GM19099 (cell line): ENCODE results near the gene TM6SF1.

Source experiments
- POLR2A ChIP-seq: IDR thresholded peaks from 3 replicates; pipeline ENCODE4 v1.6.1; 2011; ENCODE audit warnings: low read depth; ENCODE audit not compliant: insufficient read length; ENCODE audit errors: extremely low read depth

Gene TM6SF1

DNA sequence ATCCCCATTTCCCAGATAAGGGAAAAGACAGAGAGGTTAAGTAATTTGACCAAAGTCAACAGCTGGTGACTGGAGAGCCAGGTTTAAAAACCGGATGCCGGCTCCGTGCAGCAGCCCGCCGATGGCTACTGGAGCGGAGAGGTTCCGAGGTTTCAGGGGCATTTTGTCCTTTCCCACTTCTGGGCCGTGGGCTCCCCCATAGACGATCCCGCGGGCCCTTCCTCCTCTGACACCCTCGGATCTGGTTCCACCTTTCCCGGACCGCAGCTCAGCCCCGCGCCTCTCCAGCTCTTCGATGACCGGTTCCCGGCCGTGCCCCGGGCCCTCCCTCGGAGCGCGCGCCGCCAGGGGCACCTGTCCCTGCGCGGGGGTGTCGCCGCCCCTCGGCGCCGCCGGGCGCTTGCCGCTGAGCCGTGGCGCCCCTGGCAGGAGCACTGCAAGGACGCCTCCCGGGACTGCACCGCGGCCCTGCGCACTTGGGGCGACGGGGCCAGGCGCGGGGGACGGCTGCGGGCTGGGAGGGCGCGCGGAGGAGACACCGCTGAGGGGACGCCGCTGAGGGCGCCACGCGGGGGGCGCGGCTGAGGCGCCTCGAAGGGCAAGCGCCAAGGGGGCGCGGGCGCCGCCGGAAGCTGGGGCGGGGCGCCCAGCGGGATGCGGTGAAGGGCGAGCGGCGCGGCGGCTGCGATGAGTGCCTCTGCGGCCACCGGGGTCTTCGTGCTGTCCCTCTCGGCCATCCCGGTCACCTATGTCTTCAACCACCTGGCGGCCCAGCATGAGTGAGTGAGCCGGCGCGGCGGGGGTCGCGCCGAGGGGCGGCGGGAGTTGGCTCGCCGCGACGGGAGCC is at the start of gene TM6SF1:
TM6SF1 (plus strand) TSS at position 652 of the 847 bp plus-strand sequence; CDS start at position 688, 36 bp downstream.
- TF ChIP-seq POLR2A, result peak; percentile 23

GRCh38 chr15:83057696-83058376 is 49.6 kb upstream of the TM6SF1 start:
- TF ChIP-seq POLR2A, result no peak

GRCh38 chr15:83061680-83062079 is 45.8 kb upstream of the TM6SF1 start:
- TF ChIP-seq POLR2A, result no peak

DNA sequence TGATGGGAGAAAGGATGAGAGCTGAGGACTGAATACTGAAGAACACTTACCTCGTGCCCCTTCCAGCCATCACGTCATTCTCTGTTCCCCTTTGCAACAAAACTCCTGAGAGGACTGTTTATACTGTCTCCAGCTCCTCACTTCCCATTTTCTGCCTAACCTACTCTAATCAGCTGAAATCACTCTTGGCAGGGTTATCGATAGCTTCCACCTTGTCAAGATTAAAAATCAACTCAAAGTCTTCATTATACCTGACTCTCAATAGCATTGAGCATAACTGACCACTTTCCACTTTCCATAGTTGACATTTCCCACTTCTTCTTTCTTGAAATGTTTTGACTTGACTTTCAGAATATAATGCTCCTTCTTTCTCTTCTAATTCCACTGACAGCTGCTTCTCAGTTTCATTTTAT is 44.7 kb upstream of the TM6SF1 start:
- no peak for TF ChIP-seq POLR2A

DNA sequence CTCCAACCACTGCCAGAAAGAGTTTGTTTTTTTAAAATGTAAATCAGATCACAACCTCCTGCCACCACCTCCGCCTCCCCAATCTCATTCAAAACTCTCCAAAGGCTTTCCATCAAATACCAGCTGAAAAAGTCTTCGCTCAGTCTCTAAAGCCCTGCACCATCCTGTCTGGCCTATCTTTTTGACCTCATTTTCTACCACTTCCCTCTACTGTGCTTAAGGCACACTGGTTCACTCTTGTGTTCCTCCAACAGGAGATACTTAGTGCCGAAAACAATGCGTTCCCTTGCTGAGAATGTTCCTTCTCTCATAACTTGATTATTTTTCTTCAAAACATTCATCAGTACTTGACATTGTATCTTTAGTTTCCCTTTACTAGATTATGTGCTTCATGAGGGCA is 43.9 kb upstream of the TM6SF1 start:
- TF ChIP-seq POLR2A, result no peak

- TF ChIP-seq POLR2A, result no peak
Measured at GRCh38 chr15:83064859-83065258, 42.6 kb upstream of the TM6SF1 start.

- TF ChIP-seq POLR2A, result no peak
Measured at GRCh38 chr15:83065431-83065830, 42.0 kb upstream of the TM6SF1 start.

DNA sequence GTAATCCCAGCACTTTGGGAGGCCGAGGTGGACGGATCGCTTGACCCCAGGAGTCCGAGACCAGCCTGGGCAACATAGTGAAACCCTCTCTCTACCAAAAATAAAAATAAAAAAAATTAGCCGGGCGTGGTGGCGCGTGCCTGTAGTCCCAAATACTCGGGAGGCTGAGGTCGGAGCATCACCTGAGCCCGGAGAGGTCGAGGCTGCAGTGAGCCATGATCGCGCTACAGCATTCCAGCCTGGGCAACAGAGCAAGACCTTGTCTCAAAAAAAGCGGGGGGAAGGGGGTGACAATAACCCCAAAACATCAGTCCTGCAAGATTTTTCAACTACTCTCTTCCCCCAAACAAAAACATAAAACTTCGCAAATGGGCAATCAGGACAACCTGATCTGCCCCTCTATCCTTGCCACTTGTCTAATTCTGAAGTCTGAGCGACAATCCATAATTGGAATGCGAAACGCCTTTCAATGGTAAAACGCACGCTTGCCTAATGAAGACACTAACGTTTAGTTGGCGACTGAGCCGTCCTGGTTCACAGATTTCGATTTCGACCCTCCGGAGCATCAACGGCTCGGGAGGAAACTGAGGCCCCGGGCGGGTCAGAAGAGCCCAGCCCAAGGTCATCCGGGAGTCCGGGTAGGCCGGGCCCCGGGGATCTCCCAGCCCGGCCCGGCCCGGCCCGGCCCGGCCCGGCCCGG is 41.3 kb upstream of the TM6SF1 start:
- no peak for TF ChIP-seq POLR2A

DNA sequence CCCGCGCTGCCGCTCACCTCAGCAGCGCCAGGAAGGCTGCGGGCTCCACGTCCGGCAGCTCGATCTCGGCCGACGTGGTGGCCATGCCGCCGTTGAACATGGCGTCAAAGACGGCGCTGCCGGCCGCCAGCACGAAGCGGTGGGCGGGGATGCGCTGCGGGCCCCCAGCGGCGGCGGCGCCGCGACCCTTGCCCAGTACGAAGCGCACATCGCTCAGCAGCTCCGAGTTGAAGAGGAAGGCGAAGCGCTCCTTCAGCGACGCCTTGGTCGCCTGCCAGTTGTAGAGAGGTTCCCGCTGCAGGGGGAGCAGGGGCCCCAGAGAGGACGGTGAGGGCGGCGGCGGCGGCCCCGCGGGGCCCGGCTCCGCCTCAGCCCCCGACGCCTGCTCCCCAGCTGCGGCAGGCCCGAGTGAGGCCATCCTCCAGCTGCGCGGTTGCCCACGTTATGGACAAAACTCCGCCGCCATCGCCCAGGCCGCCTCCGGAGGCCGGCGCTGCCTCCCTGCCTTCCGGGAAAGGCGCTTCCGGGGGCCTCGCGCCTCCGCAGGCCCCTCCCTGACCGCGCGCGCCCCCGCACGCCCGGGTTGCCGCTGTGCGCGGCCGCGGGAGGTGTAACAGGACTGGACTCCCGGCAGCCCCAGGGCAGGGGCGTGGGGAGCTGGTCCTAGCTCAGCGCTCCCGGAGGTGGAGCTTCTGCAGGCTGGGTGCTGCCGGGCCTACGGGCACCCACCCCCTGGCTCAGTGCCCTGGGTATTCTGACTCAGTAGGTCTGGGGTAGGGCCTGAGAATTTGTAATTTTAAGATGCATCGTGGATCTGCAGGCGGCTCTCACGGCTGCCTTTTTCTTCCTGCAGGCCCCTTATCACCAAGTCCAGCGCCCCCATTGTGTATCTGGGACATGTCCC is 40.5 kb upstream of the TM6SF1 start, which contains the start of gene BTBD1:
BTBD1 (minus strand) TSS at position 519 of the 904 bp plus-strand sequence; CDS start at position 418, 101 bp downstream.
- TF ChIP-seq POLR2A, result peak; percentile 97

GRCh38 chr15:83067638-83067962 is 39.8 kb upstream of the TM6SF1 start:
- TF ChIP-seq POLR2A, result no peak

- no peak for TF ChIP-seq POLR2A
Measured at GRCh38 chr15:83068054-83068453, 39.4 kb upstream of the TM6SF1 start.

DNA sequence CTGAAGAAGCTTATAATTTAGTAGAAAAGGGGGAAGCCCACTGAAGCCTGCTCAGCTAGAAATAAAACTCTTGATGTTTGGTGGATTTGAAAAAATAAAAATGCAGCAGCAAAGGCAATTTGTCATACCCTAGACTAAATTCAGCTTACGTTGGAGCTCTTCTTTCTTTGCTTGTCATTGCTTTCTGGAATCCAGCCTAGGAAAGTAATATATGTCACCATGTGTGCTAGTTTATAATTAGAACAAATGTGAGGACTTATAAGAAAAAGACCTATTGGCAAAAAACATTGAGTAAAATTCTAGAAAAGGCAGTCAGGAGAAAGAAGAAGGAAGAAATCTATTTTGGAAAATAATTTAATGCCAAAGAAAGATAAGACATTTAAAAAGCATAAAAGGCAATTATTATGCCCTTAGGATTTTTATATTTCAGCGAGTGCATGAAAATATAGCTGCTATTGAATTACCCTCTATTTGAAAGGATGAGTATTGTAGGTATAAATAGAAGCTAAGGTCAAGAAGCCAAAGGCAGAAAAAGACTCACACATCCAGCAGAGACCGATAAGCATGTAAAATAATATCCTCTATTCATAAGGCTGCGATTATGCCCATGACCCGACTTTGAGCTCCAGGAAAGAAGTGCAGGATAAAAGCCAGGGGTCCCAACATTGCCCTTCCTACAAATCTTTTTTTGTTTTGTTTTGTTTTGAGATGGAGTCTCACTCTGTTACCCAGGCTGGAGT is 29.8 kb upstream of the TM6SF1 start:
- TF ChIP-seq POLR2A, result no peak

- no peak for TF ChIP-seq POLR2A
Measured at GRCh38 chr15:83078712-83079111, 28.7 kb upstream of the TM6SF1 start.
